Fibroblast of lung (primary cell): ENCODE data around the gene C1orf210.

Experiments used
- EZH2 ChIP-seq: IDR thresholded peaks from 2 replicates; pipeline ENCODE4 v1.5.1; 2012; ENCODE audit warnings: low read length, control low read depth, mild to moderate bottlenecking; ENCODE audit errors: missing control alignments
- TF ChIP-seq, protein P1 (sequence below), 2 donors: IDR thresholded peaks in 1 of 2; conservative IDR thresholded peaks in 1 of 2; 1 replicate in 1 of 2; 2 replicates in 1 of 2; pipeline ENCODE4 v1.5.1; 2011 to 2012; ENCODE audit warnings: low read length in 2 of 2, control low read depth in 1 of 2, inconsistent platforms in 1 of 2, low read depth in 1 of 2, mild to moderate bottlenecking in 1 of 2

DNA sequence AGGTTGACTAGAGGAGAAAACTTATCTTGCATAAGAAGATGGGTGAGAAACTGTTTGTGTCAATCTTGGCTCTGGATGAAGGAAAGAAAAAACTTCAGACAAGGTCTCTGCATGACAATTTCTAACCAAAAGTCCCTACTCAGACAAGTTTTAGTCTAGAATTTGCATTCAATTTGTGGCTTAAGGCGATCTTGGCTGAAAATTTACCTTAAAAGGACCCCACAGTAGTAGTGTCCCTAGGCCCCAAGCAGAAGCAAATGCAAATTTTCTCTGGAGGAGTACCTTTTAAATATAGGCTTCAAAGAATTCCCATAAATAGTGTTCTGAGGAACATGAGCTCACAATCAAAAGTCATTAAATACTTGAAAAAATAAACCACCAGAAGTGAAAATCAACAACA lies 33.2 kb downstream of the C1orf210 start:
- TF ChIP-seq, protein P1, sequence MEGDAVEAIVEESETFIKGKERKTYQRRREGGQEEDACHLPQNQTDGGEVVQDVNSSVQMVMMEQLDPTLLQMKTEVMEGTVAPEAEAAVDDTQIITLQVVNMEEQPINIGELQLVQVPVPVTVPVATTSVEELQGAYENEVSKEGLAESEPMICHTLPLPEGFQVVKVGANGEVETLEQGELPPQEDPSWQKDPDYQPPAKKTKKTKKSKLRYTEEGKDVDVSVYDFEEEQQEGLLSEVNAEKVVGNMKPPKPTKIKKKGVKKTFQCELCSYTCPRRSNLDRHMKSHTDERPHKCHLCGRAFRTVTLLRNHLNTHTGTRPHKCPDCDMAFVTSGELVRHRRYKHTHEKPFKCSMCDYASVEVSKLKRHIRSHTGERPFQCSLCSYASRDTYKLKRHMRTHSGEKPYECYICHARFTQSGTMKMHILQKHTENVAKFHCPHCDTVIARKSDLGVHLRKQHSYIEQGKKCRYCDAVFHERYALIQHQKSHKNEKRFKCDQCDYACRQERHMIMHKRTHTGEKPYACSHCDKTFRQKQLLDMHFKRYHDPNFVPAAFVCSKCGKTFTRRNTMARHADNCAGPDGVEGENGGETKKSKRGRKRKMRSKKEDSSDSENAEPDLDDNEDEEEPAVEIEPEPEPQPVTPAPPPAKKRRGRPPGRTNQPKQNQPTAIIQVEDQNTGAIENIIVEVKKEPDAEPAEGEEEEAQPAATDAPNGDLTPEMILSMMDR (conservative IDR thresholded peaks at IDR 0.05 in 1 of 2, IDR thresholded peaks at IDR 0.05 in 1 of 2; ENCODE audit: low read depth in 1 of 2, low read length in 2 of 2), result no peak
- no peak for TF ChIP-seq EZH2
